ENCODE measurements around the gene GTPBP2.

GTPBP2 gene, protein sequence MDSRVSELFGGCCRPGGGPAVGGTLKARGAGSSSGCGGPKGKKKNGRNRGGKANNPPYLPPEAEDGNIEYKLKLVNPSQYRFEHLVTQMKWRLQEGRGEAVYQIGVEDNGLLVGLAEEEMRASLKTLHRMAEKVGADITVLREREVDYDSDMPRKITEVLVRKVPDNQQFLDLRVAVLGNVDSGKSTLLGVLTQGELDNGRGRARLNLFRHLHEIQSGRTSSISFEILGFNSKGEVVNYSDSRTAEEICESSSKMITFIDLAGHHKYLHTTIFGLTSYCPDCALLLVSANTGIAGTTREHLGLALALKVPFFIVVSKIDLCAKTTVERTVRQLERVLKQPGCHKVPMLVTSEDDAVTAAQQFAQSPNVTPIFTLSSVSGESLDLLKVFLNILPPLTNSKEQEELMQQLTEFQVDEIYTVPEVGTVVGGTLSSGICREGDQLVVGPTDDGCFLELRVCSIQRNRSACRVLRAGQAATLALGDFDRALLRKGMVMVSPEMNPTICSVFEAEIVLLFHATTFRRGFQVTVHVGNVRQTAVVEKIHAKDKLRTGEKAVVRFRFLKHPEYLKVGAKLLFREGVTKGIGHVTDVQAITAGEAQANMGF

DNA sequence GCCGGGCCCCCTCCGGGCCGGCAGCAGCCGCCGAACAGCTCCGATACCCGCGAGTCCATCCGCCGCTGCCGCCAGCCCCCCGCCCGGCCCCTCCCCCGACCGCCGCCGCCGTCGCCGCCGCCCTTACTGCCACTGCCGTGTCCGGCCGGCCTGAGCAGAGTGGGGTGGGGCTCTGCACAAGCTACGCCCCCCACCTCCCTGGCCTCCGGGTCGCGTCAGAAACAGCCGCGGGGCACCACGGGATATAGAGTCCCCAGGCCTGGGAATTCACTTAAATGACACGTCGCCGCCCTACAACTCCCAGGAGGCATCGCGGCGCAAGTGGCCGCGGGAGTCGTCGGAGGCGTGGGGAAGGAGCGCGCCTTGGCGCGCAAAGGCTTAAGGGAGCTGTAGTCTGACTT lies at the start of gene GTPBP2:
TSS of gene GTPBP2 (minus strand) at position 161 of the 401 bp plus-strand sequence. CDS start at position 59, 102 bp downstream.
- peak; percentile 93 for DNase-seq (ENCODE audit: low read depth)

DNA sequence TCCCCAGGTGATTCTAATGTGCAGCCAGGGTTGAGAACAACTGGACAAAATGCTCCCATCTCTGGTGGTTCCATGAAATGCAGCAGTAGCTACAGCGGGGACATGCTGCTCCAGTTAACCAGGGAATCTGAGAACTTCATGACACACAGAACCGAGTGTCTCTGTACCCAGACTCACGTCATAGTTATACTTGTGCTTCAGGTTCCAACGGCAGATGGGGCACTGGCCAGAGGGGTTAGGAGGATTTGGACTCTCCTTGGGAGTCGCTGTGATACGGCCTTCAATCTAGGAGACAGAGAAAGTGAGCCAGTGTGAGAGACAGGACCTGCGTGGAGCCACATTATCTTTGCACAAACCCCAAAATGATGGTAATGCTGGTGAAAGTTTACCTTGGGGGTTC lies 49.3 kb upstream of the GTPBP2 start:
- DNase-seq (ENCODE audit: low read depth), result no peak

DNA sequence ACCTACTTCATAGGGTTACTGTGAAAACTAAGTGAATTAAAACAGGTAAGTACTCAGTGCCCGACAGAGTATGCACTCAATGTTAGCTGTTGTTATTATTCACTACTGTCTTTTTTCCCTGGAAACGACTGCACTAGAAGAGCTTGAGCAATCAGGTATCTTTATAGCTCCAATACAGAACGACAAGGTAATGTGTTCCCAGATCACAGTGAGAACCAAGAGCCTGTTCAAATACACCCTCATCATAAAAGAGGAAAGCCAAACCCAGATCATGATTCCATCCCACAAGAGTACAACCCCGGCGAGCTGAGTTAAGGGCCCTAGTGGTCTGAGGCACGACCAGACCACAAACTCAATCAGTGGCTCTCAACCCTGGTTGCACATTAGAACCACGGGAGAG lies 48.7 kb upstream of the GTPBP2 start:
- DNase-seq (ENCODE audit: low read depth), result no peak

DNA sequence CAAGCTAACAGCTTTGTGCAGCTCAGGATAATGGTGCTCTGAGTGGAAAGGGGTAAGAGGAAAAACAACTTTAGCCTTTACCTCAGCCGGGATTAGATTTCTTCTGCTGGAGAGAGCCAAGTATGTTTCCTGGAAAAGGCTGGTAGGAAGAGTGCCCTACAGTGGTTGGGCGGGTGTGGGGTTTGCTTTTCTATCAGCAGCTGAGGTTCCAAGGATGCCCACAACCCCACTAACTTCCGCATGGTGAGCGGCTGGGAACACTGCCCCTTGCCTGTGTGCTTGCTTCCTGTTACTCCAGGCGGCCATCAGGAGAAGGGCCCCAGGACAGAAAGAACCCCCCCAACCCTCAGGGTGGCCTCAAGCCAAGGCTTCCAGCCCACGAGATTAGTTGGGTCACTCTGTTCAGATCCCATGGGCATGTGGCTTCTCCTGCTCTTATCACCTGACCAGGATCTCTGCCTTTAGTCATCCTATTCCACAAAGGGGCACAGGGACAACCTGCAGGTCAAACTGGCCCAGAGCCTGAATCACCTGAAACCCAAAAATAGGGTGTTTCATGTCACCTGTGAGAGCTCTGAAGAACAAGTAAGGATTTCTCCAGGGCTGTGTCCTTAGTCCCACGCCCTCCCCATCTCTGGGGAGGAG lies 48.0 kb upstream of the GTPBP2 start:
- DNase-seq (ENCODE audit: low read depth), result no peak

GRCh38 chr6:43674921-43675320 lies 45.9 kb upstream of the GTPBP2 start:
- no peak for DNase-seq (ENCODE audit: low read depth)

GRCh38 chr6:43674291-43674690 lies 45.2 kb upstream of the GTPBP2 start:
- DNase-seq (ENCODE audit: low read depth), result no peak

DNA sequence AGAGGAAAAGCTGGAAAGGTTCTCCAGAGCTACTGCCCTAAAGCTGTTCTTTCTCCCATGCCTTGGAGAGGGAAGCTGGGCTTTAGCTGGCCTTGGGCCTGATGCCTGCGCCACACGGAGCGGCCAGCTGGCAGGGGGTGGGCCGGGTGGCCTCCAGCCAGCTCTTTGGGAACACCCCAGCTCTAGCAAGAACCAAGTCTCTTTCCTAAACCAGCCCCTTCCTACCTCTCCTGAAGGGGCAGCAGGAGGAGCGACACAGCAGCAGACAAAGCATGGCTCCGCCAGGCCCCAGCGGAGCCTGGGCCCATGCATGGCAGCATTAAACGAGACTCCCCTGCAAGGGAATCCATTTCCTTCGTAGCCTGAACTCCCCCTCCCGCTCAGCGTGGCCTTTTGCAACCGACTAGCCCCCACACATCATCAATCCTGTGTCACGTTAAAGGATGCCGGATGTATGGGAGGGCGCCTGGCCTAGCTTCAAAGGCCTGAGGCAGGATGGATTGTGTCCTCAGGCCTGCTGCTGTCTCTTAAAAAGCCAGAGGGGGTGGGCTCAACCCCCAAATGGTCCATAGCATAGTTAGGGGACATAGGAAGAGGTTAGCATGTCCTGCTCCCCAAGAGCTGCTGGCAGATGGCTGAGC lies 44.5 kb upstream of the GTPBP2 start:
- no peak for DNase-seq (ENCODE audit: low read depth)

GRCh38 chr6:43671801-43672690 lies 43.0 kb upstream of the GTPBP2 start:
- no peak for DNase-seq (ENCODE audit: low read depth)

GRCh38 chr6:43671011-43671800 lies 42.1 kb upstream of the GTPBP2 start:
- no peak for DNase-seq (ENCODE audit: low read depth)

DNA sequence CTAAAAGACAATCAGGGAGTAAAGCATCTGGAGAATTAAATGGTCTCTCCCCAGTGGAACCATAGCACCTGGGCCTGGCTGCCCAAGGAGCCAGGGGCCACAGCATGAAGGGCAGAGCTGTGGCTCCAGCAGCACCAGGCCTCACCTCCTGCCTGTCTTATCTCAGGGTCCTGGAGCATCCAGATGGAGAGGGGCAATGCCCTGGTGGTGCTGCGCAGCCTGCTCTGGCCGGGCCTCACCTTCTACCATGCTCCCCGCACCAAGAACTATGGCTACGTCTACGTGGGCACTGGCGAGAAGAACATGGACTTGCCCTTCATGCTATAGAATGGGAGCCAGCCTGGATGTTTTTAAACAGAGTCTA lies 41.5 kb upstream of the GTPBP2 start:
- DNase-seq (ENCODE audit: low read depth), result no peak

- no peak for DNase-seq (ENCODE audit: low read depth)
These were observed 41.0 kb upstream of the GTPBP2 start for GRCh38 chr6:43669922-43670622.

DNA sequence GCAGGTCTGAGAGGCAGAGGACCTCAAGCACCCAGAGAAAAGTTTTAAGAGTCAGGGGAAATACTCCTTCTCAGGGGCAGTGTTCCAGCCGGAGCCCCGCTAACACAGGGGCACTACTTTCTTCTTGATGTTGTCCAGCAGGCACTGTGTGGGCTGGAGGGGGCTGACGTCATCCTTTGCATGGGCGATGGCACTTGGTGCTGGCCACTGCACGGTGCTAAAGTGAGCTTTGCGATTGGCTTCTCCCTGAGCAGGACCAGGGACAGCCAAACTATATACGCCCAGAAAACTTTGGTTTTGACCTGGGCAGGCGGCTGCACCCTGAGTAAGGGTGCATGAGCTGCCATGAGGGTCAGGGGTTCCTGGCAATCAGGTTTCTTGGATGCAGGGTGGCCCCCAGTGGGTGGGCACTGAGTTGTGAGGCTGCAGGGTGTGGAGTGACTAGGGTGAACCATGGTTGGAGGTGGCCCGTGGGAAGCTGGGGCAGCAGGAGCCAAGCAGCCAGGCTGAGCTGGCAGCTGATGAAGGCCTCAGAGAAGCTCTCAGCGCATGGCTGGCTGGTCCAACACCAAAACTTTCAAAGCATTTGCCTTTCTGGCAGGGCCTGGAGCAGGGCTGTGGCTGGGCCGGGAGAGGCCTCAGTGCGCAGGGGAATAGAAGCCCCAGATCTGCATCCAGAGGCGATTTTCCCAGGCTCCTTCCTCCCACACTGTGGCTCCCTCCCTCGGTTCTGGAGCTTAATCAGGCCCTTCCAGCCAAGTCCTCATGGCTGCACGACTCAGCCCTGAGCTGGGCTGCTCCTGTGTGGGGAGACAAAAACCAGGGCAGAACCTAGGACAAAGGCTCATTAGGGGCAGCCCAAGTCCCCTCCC lies 40.2 kb upstream of the GTPBP2 start:
- no peak for DNase-seq (ENCODE audit: low read depth)

DNA sequence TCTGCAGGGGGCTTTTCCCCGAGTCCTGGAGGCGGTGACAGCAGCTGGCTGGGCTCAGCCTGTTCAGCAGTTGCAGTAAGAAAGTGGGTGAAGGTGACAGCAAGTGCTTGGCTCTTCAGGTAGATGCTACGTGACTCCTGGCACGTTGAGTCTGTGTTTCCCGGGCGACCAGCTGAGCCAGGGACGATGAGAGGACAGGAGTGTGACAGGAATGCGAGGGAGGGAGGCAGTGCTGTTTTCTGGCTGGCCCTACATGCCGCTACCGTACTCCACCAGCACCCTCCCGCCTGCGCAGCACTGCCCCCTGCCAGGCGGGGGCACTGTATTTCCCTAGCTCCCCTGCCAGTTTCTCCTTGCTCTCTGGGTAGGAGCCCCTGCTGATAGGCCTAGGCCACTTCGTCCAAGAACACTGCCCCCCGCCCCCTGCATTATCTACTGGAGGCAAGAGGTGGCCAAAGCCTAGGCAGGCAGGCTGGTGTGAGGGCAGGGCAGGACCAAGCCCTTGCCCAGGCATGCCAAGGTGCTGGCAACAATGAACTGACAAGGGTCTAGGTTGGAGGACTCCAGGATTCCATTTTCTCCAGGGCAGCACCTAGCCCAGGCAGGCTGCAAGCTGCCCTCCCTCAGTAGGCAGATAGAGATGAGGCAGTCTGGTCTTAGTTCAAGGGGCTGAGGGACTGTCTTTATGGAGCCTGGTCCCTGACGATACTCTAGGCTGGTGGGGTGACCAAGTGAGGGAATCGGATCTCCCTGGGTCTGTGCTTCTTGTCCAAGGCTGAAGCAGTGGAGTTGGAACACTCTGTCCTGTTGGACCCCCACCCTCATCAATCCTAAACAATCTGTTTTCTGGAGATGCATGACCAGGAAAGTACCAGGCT lies 39.3 kb upstream of the GTPBP2 start:
- peak; percentile 22 for DNase-seq (ENCODE audit: low read depth)

GRCh38 chr6:43667245-43668150 lies 38.4 kb upstream of the GTPBP2 start:
- DNase-seq (ENCODE audit: low read depth), result peak; percentile 61

DNA sequence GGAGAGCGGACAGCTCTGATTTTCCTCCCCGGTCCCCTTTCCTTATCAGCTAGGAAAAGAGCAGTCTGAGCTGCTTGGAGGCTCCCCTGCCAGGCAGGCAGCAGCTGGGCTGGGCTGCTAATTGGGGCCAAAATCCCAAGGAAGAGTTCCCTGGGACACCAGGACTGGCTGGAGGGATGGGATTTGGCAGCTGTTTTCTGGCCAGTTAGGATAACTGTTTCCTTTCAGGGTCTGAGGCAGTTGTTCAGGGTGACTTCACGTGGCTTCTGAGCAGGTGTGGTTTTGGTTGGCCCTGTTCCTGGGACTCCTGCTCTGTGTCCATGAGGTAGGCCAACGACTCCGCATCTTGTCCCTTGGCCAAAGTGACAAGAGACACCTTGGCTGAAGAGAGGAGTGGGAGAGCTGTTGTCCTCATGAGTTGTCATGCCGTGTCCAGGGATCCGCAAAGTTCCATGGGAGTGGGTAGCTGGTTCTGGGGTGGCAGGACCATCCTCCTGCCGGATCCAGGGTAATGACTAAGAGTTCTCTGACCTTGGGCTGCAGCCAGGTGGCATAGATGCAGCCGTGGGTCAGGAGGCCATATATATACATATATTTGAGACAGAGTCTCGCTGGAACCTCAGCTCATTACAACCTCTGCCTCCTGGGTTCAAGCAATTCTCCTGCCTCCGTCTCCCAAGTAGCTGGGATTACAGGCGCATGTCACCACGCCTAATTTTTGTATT lies 37.3 kb upstream of the GTPBP2 start:
- no peak for DNase-seq (ENCODE audit: low read depth)

DNA sequence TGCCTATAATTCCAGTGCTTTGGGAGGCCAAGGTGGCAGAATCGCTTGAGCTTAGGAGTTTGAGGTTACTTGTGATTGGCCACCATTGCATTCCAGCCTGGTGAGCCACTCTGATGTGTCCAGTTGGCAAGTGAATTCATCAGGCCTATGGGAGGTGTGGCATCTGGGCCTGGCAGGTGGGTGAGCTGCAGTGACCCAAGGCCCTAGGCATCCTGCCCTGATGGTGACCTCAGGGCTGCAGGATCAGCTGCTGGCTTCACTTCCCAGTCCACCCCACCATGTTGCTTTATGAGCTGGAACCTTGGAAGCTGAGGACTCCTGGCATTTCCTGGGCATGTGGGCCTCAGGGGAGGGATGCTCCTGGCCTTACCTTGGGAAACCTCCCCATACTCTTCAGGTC lies 36.3 kb upstream of the GTPBP2 start:
- no peak for DNase-seq (ENCODE audit: low read depth)

Measured in stimulated activated CD8-positive, alpha-beta memory T cell treated with anti-CD3 and anti-CD28 coated beads, Interleukin-4, amount 100 ng/mL, for 24 hours (primary cell).